ENCODE data around the gene IPPK.

IPPK gene, protein sequence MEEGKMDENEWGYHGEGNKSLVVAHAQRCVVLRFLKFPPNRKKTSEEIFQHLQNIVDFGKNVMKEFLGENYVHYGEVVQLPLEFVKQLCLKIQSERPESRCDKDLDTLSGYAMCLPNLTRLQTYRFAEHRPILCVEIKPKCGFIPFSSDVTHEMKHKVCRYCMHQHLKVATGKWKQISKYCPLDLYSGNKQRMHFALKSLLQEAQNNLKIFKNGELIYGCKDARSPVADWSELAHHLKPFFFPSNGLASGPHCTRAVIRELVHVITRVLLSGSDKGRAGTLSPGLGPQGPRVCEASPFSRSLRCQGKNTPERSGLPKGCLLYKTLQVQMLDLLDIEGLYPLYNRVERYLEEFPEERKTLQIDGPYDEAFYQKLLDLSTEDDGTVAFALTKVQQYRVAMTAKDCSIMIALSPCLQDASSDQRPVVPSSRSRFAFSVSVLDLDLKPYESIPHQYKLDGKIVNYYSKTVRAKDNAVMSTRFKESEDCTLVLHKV

GRCh38 chr9:92669890-92670708, at the start of gene IPPK:
TSS of gene IPPK (minus strand) at chr9:92670131. CDS start at chr9:92669988, 143 bp downstream.
- TF ChIP-seq, protein P1, sequence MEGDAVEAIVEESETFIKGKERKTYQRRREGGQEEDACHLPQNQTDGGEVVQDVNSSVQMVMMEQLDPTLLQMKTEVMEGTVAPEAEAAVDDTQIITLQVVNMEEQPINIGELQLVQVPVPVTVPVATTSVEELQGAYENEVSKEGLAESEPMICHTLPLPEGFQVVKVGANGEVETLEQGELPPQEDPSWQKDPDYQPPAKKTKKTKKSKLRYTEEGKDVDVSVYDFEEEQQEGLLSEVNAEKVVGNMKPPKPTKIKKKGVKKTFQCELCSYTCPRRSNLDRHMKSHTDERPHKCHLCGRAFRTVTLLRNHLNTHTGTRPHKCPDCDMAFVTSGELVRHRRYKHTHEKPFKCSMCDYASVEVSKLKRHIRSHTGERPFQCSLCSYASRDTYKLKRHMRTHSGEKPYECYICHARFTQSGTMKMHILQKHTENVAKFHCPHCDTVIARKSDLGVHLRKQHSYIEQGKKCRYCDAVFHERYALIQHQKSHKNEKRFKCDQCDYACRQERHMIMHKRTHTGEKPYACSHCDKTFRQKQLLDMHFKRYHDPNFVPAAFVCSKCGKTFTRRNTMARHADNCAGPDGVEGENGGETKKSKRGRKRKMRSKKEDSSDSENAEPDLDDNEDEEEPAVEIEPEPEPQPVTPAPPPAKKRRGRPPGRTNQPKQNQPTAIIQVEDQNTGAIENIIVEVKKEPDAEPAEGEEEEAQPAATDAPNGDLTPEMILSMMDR (IDR thresholded peaks at IDR 0.05; ENCODE audit: low read depth, low read length, missing control alignments) = no peak
- peak within 1 kb of the TSS; percentile 76 for H3K4me3 ChIP-seq (replicated peaks; ENCODE audit: low read depth, low read length)
- DNase-seq (ENCODE audit: extremely low read depth, low read depth) = peak; percentile 92

GRCh38 chr9:92719028-92719647, 49.2 kb upstream of the IPPK start:
- H3K4me3 ChIP-seq (replicated peaks; ENCODE audit: low read depth, low read length) = no peak overlapping the region
- TF ChIP-seq, protein P1 (IDR thresholded peaks at IDR 0.05; ENCODE audit: low read depth, low read length, missing control alignments) = no peak
- DNase-seq (ENCODE audit: extremely low read depth, low read depth) = no peak

GRCh38 chr9:92718086-92719001, 48.4 kb upstream of the IPPK start:
- TF ChIP-seq, protein P1 (IDR thresholded peaks at IDR 0.05; ENCODE audit: low read depth, low read length, missing control alignments) = no peak
- H3K4me3 ChIP-seq (replicated peaks; ENCODE audit: low read depth, low read length) = no peak overlapping the region
- no peak for DNase-seq (ENCODE audit: extremely low read depth, low read depth)

DNA sequence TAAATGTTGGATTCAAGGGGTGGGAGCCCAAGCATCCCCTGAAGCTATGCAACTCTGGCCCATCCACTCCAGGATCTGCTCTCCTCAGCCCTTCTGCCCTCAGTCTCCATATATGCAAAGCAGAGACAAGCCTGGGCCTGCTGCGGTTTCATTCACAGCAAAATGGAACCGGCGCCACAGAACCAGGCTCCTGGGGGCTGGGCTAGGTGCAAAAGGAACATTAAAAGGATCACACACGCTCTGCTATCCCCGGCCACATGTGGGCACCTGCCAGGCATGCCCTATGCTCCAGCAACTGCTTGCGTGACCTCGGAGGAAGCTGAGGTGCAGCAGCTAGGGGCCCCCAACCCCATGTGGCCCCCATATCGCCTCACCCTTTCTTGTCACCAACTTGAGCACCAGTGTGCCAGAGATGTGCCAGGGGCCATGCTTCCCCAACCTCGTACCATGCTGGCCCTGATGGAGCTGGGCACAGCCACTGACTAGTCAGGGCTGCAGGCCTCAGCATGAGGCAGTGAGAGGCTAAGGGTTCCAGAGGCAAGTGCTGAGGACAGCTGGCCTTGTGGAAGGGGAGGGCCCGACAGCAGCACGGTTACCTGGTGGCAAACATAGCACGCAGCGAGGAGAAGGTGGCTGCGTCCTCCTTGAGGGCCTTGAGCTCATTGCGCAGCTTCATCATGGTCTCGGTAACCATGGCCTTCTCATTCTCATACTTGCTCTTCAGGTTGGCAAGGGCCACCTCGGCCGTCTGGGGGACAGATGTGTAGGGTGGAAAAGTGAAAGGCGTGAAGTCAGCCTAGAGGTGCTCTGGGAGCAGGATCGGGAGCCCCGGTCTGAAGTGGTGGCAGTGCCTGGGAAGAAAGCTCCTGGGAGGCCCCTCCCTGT, 47.5 kb upstream of the IPPK start:
- DNase-seq (ENCODE audit: extremely low read depth, low read depth) = no peak
- no peak overlapping the region for H3K4me3 ChIP-seq (replicated peaks; ENCODE audit: low read depth, low read length)
- TF ChIP-seq, protein P1 (IDR thresholded peaks at IDR 0.05; ENCODE audit: low read depth, low read length, missing control alignments) = no peak

DNA sequence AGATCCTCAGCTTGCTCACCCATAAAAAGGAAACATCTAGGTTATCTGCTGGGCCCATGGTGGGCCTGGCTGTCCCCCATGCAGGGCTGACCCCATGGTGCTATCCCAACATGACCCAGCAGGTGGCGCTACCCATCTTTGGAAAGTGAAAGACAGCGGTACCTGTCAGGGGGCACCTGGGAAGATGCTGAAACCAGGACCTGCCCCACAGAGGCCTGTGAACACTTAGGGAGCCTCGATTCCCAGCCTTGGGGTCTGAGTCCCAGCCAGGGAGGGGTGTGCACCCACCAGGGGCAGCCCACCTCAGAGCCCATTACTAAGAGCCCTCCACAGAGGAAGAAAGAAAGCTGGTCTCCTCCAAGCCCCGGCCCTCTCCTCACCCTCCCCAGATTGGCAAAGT, 46.6 kb upstream of the IPPK start:
- H3K4me3 ChIP-seq (replicated peaks; ENCODE audit: low read depth, low read length) = no peak overlapping the region
- DNase-seq (ENCODE audit: extremely low read depth, low read depth) = no peak
- TF ChIP-seq, protein P1 (IDR thresholded peaks at IDR 0.05; ENCODE audit: low read depth, low read length, missing control alignments) = peak; percentile 92

All from HFF-Myc (cell line).